Muscle of back (tissue), 13 donors: Measurements from ENCODE around the gene RGS7. TPM values are rescaled to one million over a fixed set of nuclear protein-coding genes. Genes with fewer than 3 reads are reported as not detected.

Source experiments
- DNase-seq, 3 donors: peaks; one replicate each; pipeline versions ENCODE4 v3.0.0 to v3.0.0-alpha.2; 2013
- long read RNA-seq, 9 donors: transcript quantifications; one replicate each; lab custom pipeline, GENCODE V29; 2026
- polyA plus RNA-seq, 10 donors: library from polyadenylated mRNA; unstranded; fragments of 120-200 nt; gene quantifications; one replicate each; pipeline ENCODE4 v1.2.1, GENCODE V29; 2013; ENCODE audit not compliant: insufficient read length in 10 of 10

The RGS7 gene
- under 1 TPM in 2 of 10 donors, not detected in 8; 0.05 to 0.20 TPM for polyA plus RNA-seq
- long read RNA-seq, donor 1, result 0 reads
- long read RNA-seq, donor 2, result 0 reads
- long read RNA-seq, donor 3, result 0 reads
- long read RNA-seq, donor 4, result 0 reads
- long read RNA-seq, donor 5, result 0 reads
- long read RNA-seq, donor 6, result 0 reads
- long read RNA-seq, donor 7, result 0 reads
- long read RNA-seq, donor 8, result 0 reads
- long read RNA-seq, donor 9, result 0 reads

- peak; percentile 24 to 85 (median 55) for DNase-seq
Observed at GRCh38 chr1:241356519-241357365, at the start of gene RGS7. RGS7 (minus strand) TSS chr1:241357205.

GRCh38 chr1:241406421-241406820, 49.4 kb upstream of the RGS7 start:
- no peak for DNase-seq

GRCh38 chr1:241401156-241401555, 44.2 kb upstream of the RGS7 start:
- DNase-seq, result no peak

GRCh38 chr1:241396747-241397681, 40.0 kb upstream of the RGS7 start:
- DNase-seq, result no peak

GRCh38 chr1:241391926-241392710, 35.1 kb upstream of the RGS7 start:
- no peak for DNase-seq

- no peak for DNase-seq
Observed at GRCh38 chr1:241390526-241390925, 33.5 kb upstream of the RGS7 start.

GRCh38 chr1:241389400-241389799, 32.4 kb upstream of the RGS7 start:
- DNase-seq, result no peak

GRCh38 chr1:241387216-241387615, 30.2 kb upstream of the RGS7 start:
- DNase-seq, result no peak

- DNase-seq, result no peak
Observed at GRCh38 chr1:241376701-241377100, 19.7 kb upstream of the RGS7 start.

- DNase-seq, result no peak
Observed at GRCh38 chr1:241375886-241376285, 18.9 kb upstream of the RGS7 start.

- no peak for DNase-seq
Observed at GRCh38 chr1:241366196-241366595, 9.2 kb upstream of the RGS7 start.

- no peak for DNase-seq
Observed at GRCh38 chr1:241362350-241362749, 5.3 kb upstream of the RGS7 start.

GRCh38 chr1:241357366-241358340, 648 bp upstream of the RGS7 start:
- DNase-seq, result no peak

GRCh38 chr1:241356187-241356518, 852 bp downstream of the RGS7 start:
- no peak for DNase-seq

- DNase-seq, result no peak
Observed at GRCh38 chr1:241355311-241356010, 1.5 kb downstream of the RGS7 start.

GRCh38 chr1:241352401-241352800, 4.6 kb downstream of the RGS7 start:
- DNase-seq, result no peak

GRCh38 chr1:241351841-241352240, 5.2 kb downstream of the RGS7 start:
- DNase-seq, result no peak

GRCh38 chr1:241343956-241344355, 13.0 kb downstream of the RGS7 start:
- no peak for DNase-seq

GRCh38 chr1:241336335-241336734, 20.7 kb downstream of the RGS7 start:
- no peak for DNase-seq

GRCh38 chr1:241332987-241333386, 24.0 kb downstream of the RGS7 start:
- DNase-seq, result no peak
